Measurements from ENCODE around the gene PKDREJ. TPM values are rescaled to one million over a fixed set of nuclear protein-coding genes. Genes with fewer than 3 reads are reported as not detected.

Gene PKDREJ
- total and polyA plus RNA-seq, 8 donors: 0.04 to 0.06 (median 0.05) TPM; not detected in 5

- ATAC-seq: no peak
- TF ChIP-seq CTCF (IDR thresholded peaks at IDR 0.05): no peak
- Histone ChIP-seq H3K36me3 (peaks cover 0 to 2% (median 0%) of the 10 kb centered on the region in 3 donors), H3K9me3 (no peaks in the 10 kb centered on the region), H3K4me3 (no peak overlapping the region), H3K27me3 (no peaks in the 10 kb centered on the region), H3K4me1 (peaks cover 0 to 8% (median 0%) of the 10 kb centered on the region in 3 donors), H3K27ac (no peak overlapping the region)
- intact Hi-C loops (cut with DNase I): loop anchor here in 1 of 3 donors (10.0 kb wide), 2 partner anchors 65 to 95 kb away; no protein-coding TSS in a partner anchor
- FAIRE-seq: no peak
- WGBS, 2 donors: 86 to 93% methylated on average over 2 of the region's 2 CpGs
- DNase-seq: no peak
These were observed 23.1 kb downstream of the PKDREJ start for GRCh38 chr22:46240073-46240472.

- Histone ChIP-seq H3K36me3 (peaks cover 0 to 5% (median 0%) of the 10 kb centered on the region in 3 donors), H3K27me3 (no peaks in the 10 kb centered on the region), H3K4me3 (no peak overlapping the region), H3K4me1 (peaks cover 0 to 8% (median 0%) of the 10 kb centered on the region in 3 donors), H3K9me3 (no peaks in the 10 kb centered on the region), H3K27ac (no peak overlapping the region)
- WGBS, 2 donors: 90 to 96% methylated on average over 19 to 20 of the region's 20 CpGs
- FAIRE-seq: no peak
- intact Hi-C loops (cut with DNase I): loop anchor here in 1 of 3 donors (10.0 kb wide), 2 partner anchors 65 to 95 kb away; no protein-coding TSS in a partner anchor
- ATAC-seq: no peak
- TF ChIP-seq CTCF (IDR thresholded peaks at IDR 0.05): no peak
- DNase-seq: no peak
These were observed 23.7 kb downstream of the PKDREJ start for GRCh38 chr22:46239261-46240048.

- Histone ChIP-seq H3K9me3 (no peaks in the 10 kb centered on the region), H3K27ac (no peak overlapping the region), H3K4me1 (peaks cover 0 to 8% (median 0%) of the 10 kb centered on the region in 3 donors), H3K4me3 (no peak overlapping the region), H3K36me3 (peaks cover 0 to 5% (median 0%) of the 10 kb centered on the region in 3 donors), H3K27me3 (no peaks in the 10 kb centered on the region)
- WGBS, 2 donors: 92% methylated on average over 16 of the region's 16 CpGs
- ATAC-seq: no peak
- DNase-seq: no peak
- FAIRE-seq: no peak
- TF ChIP-seq CTCF (IDR thresholded peaks at IDR 0.05): no peak
- intact Hi-C loops (cut with DNase I): no loop called here
These were observed 24.6 kb downstream of the PKDREJ start for GRCh38 chr22:46238541-46238940.

- Histone ChIP-seq H3K9me3 (no peaks in the 10 kb centered on the region), H3K36me3 (peaks cover 0 to 5% (median 0%) of the 10 kb centered on the region in 3 donors), H3K4me1 (peaks cover 0 to 8% (median 0%) of the 10 kb centered on the region in 3 donors), H3K4me3 (no peak overlapping the region), H3K27me3 (no peaks in the 10 kb centered on the region), H3K27ac (no peak overlapping the region)
- DNase-seq (no peak), ATAC-seq (no peak), FAIRE-seq (no peak)
- 88 to 95% methylated on average over 12 of the region's 12 CpGs for WGBS, 2 donors
- TF ChIP-seq CTCF (IDR thresholded peaks at IDR 0.05): no peak
- intact Hi-C loops (cut with DNase I): no loop called here
These were observed 25.6 kb downstream of the PKDREJ start for GRCh38 chr22:46237453-46238124.

Measured in pancreas (tissue), 10 donors.